IMR-90 (cell line): ENCODE data around the gene BPIFB2.

ENCODE experiments used
- BHLHE40 ChIP-seq: fragments of 150-350 bp; IDR thresholded peaks from 2 replicates; pipeline ENCODE4 v1.6.1; 2016; ENCODE audit warnings: mild to moderate bottlenecking, low read depth, low read length
- CEBPB ChIP-seq: IDR thresholded peaks from 2 replicates; pipeline ENCODE4 v1.6.1; 2012; ENCODE audit warnings: low read depth, low read length, improper control_type of control experiment
- CHD1 ChIP-seq: IDR thresholded peaks from 2 replicates; pipeline ENCODE4 v1.6.1; 2012; ENCODE audit warnings: low read depth, low read length, improper control_type of control experiment
- CTCF ChIP-seq: conservative IDR thresholded peaks from 2 replicates; pipeline ENCODE4 v1.5.1; 2012; ENCODE audit warnings: mild to moderate bottlenecking, low read depth, low read length, improper control_type of control experiment
- FOS ChIP-seq: fragments of 150-350 bp; IDR thresholded peaks from 2 replicates; pipeline ENCODE4 v1.6.1; 2016; ENCODE audit warnings: low read depth, low read length
- MAFK ChIP-seq: IDR thresholded peaks from 2 replicates; pipeline ENCODE4 v1.6.1; 2012; ENCODE audit warnings: low read depth, low read length, improper control_type of control experiment
- MAZ ChIP-seq: IDR thresholded peaks from 2 replicates; pipeline ENCODE4 v1.6.1; 2012; ENCODE audit warnings: low read depth, mild to moderate bottlenecking, low read length, improper control_type of control experiment, moderate library complexity, borderline replicate concordance
- MXI1 ChIP-seq: IDR thresholded peaks from 2 replicates; pipeline ENCODE4 v1.6.1; 2012; ENCODE audit warnings: low read depth, mild to moderate bottlenecking, low read length, moderate library complexity, borderline replicate concordance
- NFE2L2 ChIP-seq: fragments of 150-350 bp; IDR thresholded peaks from 2 replicates; pipeline ENCODE4 v1.6.1; 2016; ENCODE audit warnings: low read depth, mild to moderate bottlenecking, low read length
- POLR2A ChIP-seq: IDR thresholded peaks from 2 replicates; pipeline ENCODE4 v1.6.1; 2012; ENCODE audit warnings: mild to moderate bottlenecking, low read depth, low read length
- RAD21 ChIP-seq: IDR thresholded peaks from 2 replicates; pipeline ENCODE4 v1.6.1; 2012; ENCODE audit warnings: low read length, improper control_type of control experiment
- RCOR1 ChIP-seq: IDR thresholded peaks from 2 replicates; pipeline ENCODE4 v1.6.1; 2012; ENCODE audit warnings: mild to moderate bottlenecking, low read length, improper control_type of control experiment; ENCODE audit not compliant: insufficient replicate concordance
- RFX5 ChIP-seq: IDR thresholded peaks from 2 replicates; pipeline ENCODE4 v1.8.0; 2012; ENCODE audit warnings: low read depth, mild to moderate bottlenecking, low read length, moderate library complexity
- TF ChIP-seq, protein P1 (sequence below): fragments of 150-350 bp; IDR thresholded peaks from 2 replicates; pipeline ENCODE4 v1.6.1; 2016; ENCODE audit warnings: low read depth, mild to moderate bottlenecking, low read length, moderate library complexity, borderline replicate concordance

GRCh38 chr20:32985596-32985995, 21.9 kb upstream of the BPIFB2 start:
- no peak for TF ChIP-seq CTCF
- TF ChIP-seq POLR2A, result no peak
- no peak for TF ChIP-seq MXI1
- TF ChIP-seq FOS, result no peak
- TF ChIP-seq NFE2L2, result no peak
- TF ChIP-seq RAD21, result no peak
- TF ChIP-seq CEBPB, result no peak
- no peak for TF ChIP-seq RCOR1
- TF ChIP-seq MAZ, result no peak
- no peak for TF ChIP-seq CHD1
- TF ChIP-seq RFX5, result no peak
- TF ChIP-seq BHLHE40, result no peak
- TF ChIP-seq, protein P1, sequence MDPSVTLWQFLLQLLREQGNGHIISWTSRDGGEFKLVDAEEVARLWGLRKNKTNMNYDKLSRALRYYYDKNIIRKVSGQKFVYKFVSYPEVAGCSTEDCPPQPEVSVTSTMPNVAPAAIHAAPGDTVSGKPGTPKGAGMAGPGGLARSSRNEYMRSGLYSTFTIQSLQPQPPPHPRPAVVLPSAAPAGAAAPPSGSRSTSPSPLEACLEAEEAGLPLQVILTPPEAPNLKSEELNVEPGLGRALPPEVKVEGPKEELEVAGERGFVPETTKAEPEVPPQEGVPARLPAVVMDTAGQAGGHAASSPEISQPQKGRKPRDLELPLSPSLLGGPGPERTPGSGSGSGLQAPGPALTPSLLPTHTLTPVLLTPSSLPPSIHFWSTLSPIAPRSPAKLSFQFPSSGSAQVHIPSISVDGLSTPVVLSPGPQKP, result no peak
- TF ChIP-seq MAFK, result no peak
